ENCODE measurements around the gene ARSH. TPM values are rescaled to one million over a fixed set of nuclear protein-coding genes. Genes with fewer than 3 reads are reported as not detected.
"Not testable (repeated sequence)": the region's sequence is repeated elsewhere in the genome, so short reads cannot be mapped to it uniquely, and the experiment has no call there.

Gene ARSH, protein sequence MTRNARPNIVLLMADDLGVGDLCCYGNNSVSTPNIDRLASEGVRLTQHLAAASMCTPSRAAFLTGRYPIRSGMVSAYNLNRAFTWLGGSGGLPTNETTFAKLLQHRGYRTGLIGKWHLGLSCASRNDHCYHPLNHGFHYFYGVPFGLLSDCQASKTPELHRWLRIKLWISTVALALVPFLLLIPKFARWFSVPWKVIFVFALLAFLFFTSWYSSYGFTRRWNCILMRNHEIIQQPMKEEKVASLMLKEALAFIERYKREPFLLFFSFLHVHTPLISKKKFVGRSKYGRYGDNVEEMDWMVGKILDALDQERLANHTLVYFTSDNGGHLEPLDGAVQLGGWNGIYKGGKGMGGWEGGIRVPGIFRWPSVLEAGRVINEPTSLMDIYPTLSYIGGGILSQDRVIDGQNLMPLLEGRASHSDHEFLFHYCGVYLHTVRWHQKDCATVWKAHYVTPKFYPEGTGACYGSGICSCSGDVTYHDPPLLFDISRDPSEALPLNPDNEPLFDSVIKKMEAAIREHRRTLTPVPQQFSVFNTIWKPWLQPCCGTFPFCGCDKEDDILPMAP
- total RNA-seq (2014; rRNA removed; shearing (Covaris generic); ENCODE audit: low replicate concordance) = not detected in 2 replicates

DNA sequence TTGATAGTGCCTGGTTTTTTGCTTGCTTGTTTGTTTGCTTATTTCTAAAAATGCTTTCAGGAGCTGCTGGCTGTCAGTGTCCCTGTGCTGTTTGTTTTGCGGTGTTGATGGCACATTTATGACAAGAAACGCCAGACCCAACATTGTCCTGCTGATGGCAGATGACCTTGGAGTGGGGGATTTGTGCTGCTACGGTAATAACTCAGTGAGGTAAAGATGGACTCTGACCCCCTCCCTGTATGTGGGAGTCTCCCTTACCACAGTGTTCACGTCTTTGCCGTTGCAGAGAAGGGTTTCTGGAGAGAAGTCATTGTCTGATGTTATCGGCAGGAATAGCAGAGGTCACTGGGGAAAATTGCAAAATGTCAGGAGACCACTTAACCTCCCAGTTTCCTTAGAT, at the start of gene ARSH:
ARSH (plus strand) TSS at position 52 of the 400 bp plus-strand sequence; CDS start at position 119, 67 bp downstream.
- Histone ChIP-seq H3K9me3 (no peaks in the 10 kb centered on the region), H3K36me3 (no peaks in the 10 kb centered on the region), H3K4me3 (no peak within 1 kb of the TSS), H3K27me3 (no peaks in the 10 kb centered on the region)
- DNase-seq = no peak

DNA sequence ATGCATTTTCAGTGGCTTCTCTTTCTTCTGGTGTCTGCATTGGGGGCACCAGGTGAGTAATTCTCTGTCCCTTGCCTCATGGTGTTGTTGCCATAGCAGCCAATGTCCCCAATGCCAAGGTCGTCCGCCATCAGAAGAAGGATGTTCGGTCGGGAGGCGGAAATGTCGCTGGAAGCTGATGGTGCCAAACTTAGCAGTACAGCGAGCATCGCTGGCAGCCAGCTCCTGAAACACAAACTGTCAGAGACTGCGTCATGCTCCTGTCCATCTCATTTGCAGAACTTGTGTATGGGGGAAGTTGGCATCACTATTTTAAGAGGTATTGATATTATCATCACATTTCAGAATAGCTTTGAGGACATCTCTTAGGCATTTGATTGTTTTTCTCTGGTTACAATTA, 48.1 kb upstream of the ARSH start:
- H3K4me3 ChIP-seq = no peak overlapping the region
- H3K9me3 ChIP-seq = no peaks in the 10 kb centered on the region
- no peaks in the 10 kb centered on the region for H3K36me3 ChIP-seq
- no peak for DNase-seq
- H3K27me3 ChIP-seq = no peaks in the 10 kb centered on the region

DNA sequence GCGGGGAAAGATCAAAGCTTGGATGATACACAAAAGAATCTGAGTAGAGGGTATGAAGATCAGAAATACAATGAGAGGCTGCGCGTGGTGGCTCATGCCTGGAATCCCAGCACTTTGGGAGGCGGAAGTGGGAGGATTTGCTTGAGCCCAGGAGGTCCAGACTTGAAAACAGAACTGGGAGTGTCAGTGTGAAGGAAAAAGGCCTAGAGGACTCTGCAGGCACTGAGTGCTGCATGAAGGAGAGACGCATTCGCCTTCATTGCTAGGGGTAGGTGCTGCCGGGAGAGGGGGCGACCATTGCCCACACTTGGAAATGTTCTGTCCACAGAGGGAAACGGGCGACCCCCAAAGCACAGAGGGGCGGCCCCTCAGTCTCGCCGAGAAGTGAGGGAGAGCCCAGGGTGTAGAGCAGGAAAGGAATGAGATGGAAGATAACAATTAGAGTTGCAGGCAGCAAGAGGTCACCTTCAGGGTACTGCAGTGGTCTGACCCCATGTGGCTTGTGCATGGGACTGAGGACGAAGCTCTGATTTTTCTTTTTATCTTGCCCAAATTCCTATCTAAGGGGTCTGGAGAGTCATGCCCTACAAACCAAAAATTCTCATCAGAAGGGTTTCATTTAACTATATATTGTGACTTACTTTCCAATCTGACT, 45.4 kb upstream of the ARSH start:
- Histone ChIP-seq H3K9me3 (no peaks in the 10 kb centered on the region), H3K27me3 (no peaks in the 10 kb centered on the region), H3K36me3 (no peaks in the 10 kb centered on the region), H3K4me3 (no peak overlapping the region)
- no peak for DNase-seq

DNA sequence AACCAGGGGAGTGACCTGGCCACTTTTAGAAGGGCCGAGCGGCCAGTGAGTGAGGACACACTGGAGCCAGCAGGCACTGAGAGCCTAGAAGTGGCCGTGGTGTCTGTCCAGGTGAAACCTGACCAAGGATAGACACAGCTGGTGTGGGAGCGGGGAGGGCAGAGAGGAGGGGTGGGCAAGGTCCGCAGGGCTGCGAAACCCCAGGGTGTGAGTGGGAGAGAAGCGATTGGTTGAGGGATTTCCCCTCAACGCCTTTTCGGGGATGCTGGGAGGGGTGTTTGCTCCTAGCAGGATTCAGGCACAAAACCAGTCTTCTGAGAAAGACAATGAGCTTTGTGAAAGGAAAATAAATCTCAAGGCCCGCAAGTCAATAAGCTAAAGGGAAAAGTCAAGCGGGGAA, 44.0 kb upstream of the ARSH start:
- H3K27me3 ChIP-seq = no peaks in the 10 kb centered on the region
- no peak for DNase-seq
- H3K4me3 ChIP-seq = no peak overlapping the region
- H3K36me3 ChIP-seq = no peaks in the 10 kb centered on the region
- H3K9me3 ChIP-seq = no peaks in the 10 kb centered on the region

DNA sequence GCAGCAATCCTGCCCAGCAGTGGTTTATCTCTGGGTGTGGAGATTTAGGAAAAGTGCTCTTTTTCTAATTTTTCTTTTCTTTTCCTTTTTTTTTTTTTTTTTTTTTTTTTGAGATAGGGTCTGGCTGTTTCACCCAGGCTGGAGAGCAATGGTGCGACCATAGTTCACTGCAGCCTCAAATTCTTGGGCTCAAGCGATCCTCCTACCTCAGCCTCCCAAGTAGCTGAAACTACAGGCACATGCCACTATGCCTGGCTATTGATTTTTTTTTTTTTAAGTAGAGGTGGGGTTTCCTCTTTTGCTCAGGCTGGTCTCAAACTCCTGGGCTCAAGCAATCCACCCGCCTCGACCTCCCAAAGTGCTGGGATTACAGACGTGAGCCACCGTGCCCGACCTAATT, 42.9 kb upstream of the ARSH start:
- H3K27me3 ChIP-seq, H3K36me3 ChIP-seq, DNase-seq, H3K4me3 ChIP-seq, H3K9me3 ChIP-seq: not testable (repeated sequence)

DNA sequence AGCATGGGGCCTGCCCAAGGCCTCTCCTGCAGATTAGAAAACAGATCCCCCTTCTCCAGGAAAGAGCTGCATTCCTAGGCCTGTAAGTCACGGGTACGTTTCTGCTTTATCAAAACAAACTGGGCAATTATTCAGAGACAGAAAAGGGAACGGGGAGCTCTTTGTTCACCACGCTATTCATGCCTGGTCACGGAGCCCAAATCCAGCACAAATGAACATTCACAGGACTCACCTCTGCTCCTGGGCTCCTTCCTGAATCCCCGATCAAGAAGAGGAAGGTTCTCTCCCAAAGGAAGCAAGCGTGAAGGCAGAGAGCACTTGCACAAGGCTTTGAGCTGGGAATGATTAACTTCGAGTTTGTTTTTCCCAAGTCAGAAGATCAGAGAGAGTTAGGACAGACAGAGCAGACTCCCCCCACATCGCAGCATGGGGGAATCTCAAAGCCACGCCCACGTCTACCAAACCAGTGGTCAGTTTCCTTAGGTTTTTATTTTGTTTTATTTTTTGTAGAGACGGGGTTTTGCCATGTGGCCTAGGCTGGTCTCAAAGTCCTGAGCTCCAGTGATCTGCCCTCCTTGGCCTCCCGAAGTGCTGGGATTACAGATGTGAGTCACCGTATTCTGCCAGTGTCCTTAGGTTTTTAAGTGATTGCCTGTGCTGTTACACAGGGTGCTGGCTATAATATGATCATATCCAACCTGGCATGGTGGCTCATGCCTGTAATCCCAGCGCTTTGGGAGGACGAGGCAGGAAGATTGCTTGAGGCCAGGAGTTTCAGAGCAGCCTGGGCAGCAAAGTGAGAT, 42.2 kb upstream of the ARSH start:
- H3K27me3 ChIP-seq, H3K36me3 ChIP-seq, H3K9me3 ChIP-seq, H3K4me3 ChIP-seq: not testable (repeated sequence)
- DNase-seq = peak; percentile 4

DNA sequence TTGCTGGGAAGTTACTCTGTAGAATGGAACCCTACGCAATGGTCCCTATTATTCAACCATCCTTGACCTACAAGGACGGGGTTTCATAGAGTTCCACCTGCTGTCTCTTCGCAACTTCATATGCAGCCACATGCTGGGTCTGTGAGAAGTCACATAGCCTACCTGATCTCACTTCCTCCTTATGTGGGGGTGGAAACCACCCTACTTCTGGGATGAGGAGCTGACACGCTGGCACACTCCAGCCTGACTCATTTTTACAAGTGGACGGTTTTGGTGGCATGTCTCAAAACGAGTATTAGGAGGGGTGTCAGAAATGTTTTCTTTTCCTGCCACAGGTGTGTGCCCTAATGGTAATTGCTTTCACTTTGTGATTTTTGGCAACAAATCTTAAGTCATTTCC, 40.4 kb upstream of the ARSH start:
- Histone ChIP-seq H3K27me3 (no peaks in the 10 kb centered on the region), H3K36me3 (no peaks in the 10 kb centered on the region), H3K9me3 (no peaks in the 10 kb centered on the region), H3K4me3 (no peak overlapping the region)
- DNase-seq = no peak

DNA sequence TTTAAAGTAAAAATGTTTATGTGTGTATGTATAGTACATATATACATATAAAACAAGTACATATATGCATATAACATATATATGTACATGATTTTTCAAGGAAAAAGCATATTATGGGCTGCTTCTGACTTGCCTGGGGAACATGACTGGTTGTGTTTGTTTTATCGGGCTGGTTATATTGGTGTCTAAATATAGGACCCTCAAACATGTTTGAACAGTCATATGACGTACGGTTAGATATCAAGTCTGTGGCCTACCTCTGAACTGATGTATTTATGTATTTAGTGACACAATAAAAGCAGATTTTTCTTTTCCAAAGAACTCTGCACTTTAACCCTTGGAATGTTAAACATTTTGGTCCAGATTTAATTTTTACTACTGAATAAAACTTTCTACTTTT, 39.3 kb upstream of the ARSH start:
- no peaks in the 10 kb centered on the region for H3K27me3 ChIP-seq
- DNase-seq = no peak
- no peak overlapping the region for H3K4me3 ChIP-seq
- H3K9me3 ChIP-seq = no peaks in the 10 kb centered on the region
- no peaks in the 10 kb centered on the region for H3K36me3 ChIP-seq

DNA sequence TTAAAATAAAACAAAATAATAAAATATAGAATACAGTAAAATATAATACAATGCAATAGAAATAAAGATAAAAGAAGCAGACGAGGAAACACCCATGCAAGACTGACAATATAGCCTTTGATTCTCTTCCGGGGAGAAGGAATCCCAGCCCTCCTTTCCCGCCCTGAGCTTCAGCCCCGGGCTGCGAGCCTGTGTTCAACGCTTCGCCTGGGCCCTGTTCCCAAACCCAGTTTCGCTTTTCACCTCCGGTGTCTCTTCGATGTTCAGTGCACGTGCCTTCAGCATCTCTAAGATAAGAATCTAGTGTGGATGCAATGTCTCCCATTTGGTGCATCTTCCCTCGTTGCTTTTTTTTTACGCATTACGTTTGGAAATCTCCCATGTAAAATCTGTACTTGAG, 38.8 kb upstream of the ARSH start:
- peak; percentile 21 for DNase-seq
- H3K9me3 ChIP-seq = no peaks in the 10 kb centered on the region
- no peaks in the 10 kb centered on the region for H3K27me3 ChIP-seq
- H3K4me3 ChIP-seq = peak overlapping the region; percentile 33
- H3K36me3 ChIP-seq = no peaks in the 10 kb centered on the region

DNA sequence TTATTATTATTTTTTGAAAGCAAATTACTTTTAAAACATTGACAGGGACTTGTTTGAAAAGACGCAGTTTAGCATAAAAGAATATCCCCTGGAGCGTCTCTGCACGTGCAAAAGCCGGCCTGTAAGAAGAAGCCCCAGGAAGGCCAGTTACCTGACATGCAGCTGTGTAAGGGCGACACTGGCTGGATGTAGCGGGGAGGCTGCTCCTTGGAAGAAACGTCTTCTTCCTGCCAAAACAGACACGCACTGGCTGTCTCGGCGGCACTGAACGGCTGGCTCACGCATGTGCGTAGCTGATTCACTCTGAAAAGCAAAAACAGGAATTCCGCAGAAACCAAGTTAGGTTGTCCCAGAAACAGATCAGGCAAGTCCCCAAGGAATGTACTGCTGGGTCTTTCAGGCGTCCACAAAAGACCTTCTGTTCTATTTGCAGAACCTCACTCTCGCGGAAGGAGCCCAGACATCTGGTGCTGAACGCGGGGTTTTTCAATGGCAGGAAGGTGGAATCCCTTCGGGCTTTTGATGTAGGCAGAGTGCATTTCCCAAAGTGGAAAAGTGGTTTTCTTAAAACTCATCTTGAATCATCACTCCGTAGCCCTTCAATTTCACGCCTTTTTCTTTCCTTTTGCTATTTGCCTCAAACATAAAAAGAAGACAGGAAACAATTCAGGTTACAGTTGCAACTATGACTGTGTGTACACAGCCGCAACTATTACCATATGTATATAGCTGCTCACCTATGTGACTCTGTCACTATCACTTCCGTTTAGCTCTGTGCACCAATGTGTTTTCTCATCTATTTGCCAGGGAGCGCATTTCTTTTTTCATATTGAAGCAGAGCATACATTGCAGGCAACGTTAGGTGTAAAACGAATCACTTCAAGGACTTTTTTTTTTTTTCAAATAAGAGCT, 38.1 kb upstream of the ARSH start:
- DNase-seq = peak; percentile 54
- Histone ChIP-seq H3K36me3 (no peaks in the 10 kb centered on the region), H3K9me3 (no peaks in the 10 kb centered on the region), H3K4me3 (peak overlapping the region; percentile 33), H3K27me3 (no peaks in the 10 kb centered on the region)

DNA sequence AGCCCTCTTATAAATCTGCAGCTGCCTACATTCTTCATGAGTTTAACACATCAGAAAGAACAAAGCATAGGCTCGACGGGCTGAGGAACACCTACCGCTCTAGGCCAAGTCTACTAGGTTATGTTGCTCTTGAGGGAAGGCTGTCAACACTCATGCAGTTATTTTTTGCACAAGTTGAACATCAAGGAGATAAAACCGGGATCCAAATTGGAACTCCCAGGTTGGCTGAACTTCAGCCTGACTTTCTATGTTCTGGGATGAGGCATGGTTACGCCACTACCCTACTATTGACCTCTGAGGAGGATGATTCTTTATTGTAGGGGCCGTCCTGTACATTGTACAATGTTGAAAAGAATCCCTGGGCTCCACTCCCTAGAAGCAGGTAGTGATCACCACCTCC, 37.3 kb upstream of the ARSH start:
- DNase-seq = no peak
- H3K9me3 ChIP-seq = no peaks in the 10 kb centered on the region

DNA sequence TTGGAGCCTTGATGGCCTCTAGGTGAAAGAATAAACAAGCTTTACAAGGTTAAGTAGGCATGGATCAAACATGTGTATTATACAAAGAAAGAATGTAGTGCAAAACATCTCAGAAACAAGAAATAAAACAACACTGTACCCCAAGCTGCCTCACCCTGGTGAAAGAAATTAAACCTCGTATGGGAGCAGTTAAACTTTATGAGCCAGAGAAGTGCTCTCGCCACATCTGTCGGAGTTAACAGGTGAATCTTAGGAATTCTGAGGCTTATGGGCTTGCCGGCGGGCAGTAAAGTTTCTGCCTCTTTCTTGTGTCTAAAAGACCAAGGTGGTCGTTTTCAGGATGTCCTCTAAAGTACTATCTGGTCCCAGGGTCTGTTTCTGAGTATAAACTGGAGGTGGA, 34.0 kb upstream of the ARSH start:
- no peaks in the 10 kb centered on the region for H3K9me3 ChIP-seq
- no peaks in the 10 kb centered on the region for H3K36me3 ChIP-seq
- no peak for DNase-seq
- H3K4me3 ChIP-seq = no peak overlapping the region
- H3K27me3 ChIP-seq = no peaks in the 10 kb centered on the region

More for the DNA sequence above, 37.3 kb upstream of the ARSH start:
- H3K36me3 ChIP-seq = no peaks in the 10 kb centered on the region
- H3K4me3 ChIP-seq = no peak overlapping the region
- no peaks in the 10 kb centered on the region for H3K27me3 ChIP-seq

DNA sequence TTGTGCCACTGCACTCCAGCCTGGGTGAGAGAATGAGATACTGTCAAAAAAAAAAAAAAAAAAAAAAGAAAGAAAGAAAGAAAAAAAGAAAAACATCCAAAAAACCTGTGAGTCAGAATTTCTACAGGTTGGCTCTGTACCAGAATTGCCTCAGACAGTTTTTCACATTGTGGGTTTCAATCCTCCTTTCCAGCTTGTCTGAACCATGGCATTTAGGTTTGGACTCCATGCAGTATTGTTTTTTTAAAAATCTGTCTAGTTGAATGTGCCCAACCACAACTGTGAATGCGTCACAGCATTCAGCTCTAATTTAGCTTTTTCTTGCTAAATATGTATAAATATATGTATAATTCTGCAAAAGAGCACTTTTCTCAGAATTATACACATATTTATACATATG, 31.4 kb upstream of the ARSH start:
- Histone ChIP-seq H3K27me3 (no peaks in the 10 kb centered on the region), H3K36me3 (no peaks in the 10 kb centered on the region), H3K4me3 (no peak overlapping the region), H3K9me3 (no peaks in the 10 kb centered on the region)
- DNase-seq = no peak

DNA sequence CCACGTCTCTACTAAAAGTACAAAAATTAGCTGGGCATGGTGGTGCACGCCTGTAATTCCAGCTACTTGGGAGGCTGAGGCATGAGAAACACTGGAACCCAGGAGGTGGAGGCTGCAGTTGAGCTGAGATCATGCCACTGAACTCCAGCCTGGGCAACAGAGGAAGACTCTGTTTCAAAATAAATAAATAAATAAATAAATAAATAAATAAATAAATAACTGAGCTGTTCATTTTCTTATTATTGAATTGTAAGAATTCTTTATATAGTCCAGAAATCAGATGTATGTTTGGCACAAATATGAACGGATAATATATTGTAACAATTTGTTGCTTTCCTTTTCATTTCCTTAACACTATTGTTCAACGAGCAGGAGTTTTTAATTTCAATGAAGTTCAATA, 27.7 kb upstream of the ARSH start:
- H3K9me3 ChIP-seq, DNase-seq, H3K27me3 ChIP-seq, H3K36me3 ChIP-seq, H3K4me3 ChIP-seq: not testable (repeated sequence)

DNA sequence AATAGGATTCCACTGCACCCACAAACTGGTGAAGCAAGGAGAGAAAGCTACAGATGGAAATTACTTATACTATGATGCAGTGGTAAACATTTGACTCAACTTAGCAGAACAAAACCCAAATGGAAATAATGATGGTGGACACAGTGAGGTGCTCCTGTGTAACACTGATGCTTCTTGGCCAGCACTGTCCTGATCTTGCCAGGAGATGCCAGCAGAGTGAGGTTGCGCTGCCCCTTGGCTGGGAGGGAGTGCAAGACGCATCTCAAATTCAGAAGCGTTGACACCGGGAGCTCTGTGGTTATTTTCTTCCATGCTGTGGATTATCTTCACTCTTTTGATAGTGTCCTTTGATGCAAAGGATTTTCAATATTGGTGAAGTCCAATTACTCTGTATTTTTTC, 22.0 kb upstream of the ARSH start:
- no peak for DNase-seq
- no peaks in the 10 kb centered on the region for H3K36me3 ChIP-seq
- H3K4me3 ChIP-seq = no peak overlapping the region
- H3K9me3 ChIP-seq = no peaks in the 10 kb centered on the region
- H3K27me3 ChIP-seq = no peaks in the 10 kb centered on the region

DNA sequence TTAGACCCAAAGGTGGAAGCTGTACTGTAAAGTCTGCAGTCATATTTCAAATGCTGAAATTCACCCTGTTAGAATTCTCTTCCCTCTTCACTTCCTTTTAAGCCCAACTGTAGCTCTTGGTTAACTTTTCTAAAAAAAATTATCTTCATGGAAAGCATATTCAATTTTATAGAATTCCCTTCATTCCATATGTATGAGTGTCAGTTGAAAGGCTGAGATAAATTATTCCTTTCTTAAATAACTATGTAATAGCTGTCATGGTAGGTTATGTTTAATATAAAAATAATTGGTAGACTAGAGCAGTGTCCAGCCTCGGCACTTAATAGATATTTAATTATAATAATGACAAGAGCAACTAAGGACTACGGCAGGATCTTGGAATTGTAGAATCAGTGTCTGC, 16.8 kb upstream of the ARSH start:
- DNase-seq = no peak
- H3K4me3 ChIP-seq = no peak overlapping the region
- no peaks in the 10 kb centered on the region for H3K27me3 ChIP-seq
- H3K36me3 ChIP-seq = no peaks in the 10 kb centered on the region
- H3K9me3 ChIP-seq = no peaks in the 10 kb centered on the region

Measured in MG63 (cell line).